Stimulated activated CD4-positive, alpha-beta T cell treated with anti-CD3 and anti-CD28 coated beads, Interleukin-1b, Interleukin-23, amount 100 ng/mL, for 1 hour (primary cell): Measurements from ENCODE around the gene F8.

ENCODE experiments used
- DNase-seq, 2 donors: peaks; one replicate each; pipeline ENCODE4 v3.0.0-alpha.2; 2020; ENCODE audit warnings: low read depth in 2 of 2

Gene F8

GRCh38 chrX:155022585-155022984, at the start of gene F8:
F8 (minus strand) TSS chrX:155022723; CDS start chrX:155022552, 171 bp downstream.
- DNase-seq, result no peak

GRCh38 chrX:155071694-155072280, 49.3 kb upstream of the F8 start:
- DNase-seq, result no peak

GRCh38 chrX:155070975-155071693, 48.6 kb upstream of the F8 start, which contains the start of the genes BRCC3, CMC4 and MTCP1:
BRCC3 (plus strand) TSS chrX:155071508; CDS start chrX:155071528, 20 bp downstream.
CMC4 (minus strand) TSS chrX:155071136; CDS start chrX:155064023, 7,113 bp downstream.
MTCP1 (minus strand) TSS chrX:155071136; CDS start chrX:155066010, 5,126 bp downstream.
- DNase-seq, result peak; percentile 42 to 51

GRCh38 chrX:155070663-155070974, 48.1 kb upstream of the F8 start:
- DNase-seq, result no peak

- no peak for DNase-seq
These were observed 47.5 kb upstream of the F8 start for GRCh38 chrX:155070038-155070437.

- no peak for DNase-seq
These were observed 46.9 kb upstream of the F8 start for GRCh38 chrX:155069414-155069813.

- no peak for DNase-seq
These were observed 45.6 kb upstream of the F8 start for GRCh38 chrX:155068165-155068564.

GRCh38 chrX:155065035-155065734, 42.7 kb upstream of the F8 start:
- DNase-seq, result no peak

GRCh38 chrX:155061760-155062159, 39.2 kb upstream of the F8 start:
- DNase-seq, result no peak

GRCh38 chrX:155056877-155057792, 34.6 kb upstream of the F8 start:
- peak; percentile 7 to 18 for DNase-seq

- no peak for DNase-seq
These were observed 33.9 kb upstream of the F8 start for GRCh38 chrX:155056471-155056870.

GRCh38 chrX:155055494-155055893, 33.0 kb upstream of the F8 start:
- DNase-seq, result no peak

- DNase-seq, result no peak
These were observed 31.7 kb upstream of the F8 start for GRCh38 chrX:155054255-155054654.

- DNase-seq, result no peak
These were observed 31.1 kb upstream of the F8 start for GRCh38 chrX:155053656-155054055.

GRCh38 chrX:155052738-155053498, 30.4 kb upstream of the F8 start:
- DNase-seq, result no peak

- peak; percentile 3 to 18 for DNase-seq
These were observed 26.6 kb upstream of the F8 start for GRCh38 chrX:155048977-155049619.

GRCh38 chrX:155046811-155047528, 24.4 kb upstream of the F8 start:
- no peak for DNase-seq

GRCh38 chrX:155046129-155046810, 23.7 kb upstream of the F8 start:
- DNase-seq, result no peak

- DNase-seq, result no peak
These were observed 13.2 kb upstream of the F8 start for GRCh38 chrX:155035688-155036087.
